HK-2 (cell line): ENCODE results near the gene ASH1L.
"Not testable (repeated sequence)": the region's sequence is repeated elsewhere in the genome, so short reads cannot be mapped to it uniquely, and the experiment has no call there.

ENCODE experiments used
- DNase-seq: peaks from one replicate; pipeline ENCODE4 v3.0.0-alpha.2; 2018; ENCODE audit not compliant: unreplicated experiment

ASH1L gene

DNA sequence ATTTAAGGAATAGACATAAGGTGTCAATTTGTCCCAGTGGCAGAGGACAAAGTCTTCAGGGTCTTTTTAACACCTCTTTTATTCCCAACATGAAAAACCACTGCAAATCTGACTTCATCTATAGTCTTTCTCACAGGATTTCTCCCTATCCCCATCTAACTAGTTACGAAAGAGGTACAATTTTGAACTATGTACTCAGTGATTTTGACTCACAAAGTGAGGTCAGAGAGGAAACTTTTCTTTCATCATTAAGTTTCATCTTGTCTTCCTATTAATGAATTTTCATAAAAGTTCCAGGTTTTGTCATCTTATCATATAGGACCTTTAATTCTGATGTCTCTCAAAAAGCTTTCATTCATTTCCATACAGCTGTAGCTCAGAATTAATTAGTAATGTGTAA is 63.3 kb downstream of the ASH1L start:
- DNase-seq, result no peak

DNA sequence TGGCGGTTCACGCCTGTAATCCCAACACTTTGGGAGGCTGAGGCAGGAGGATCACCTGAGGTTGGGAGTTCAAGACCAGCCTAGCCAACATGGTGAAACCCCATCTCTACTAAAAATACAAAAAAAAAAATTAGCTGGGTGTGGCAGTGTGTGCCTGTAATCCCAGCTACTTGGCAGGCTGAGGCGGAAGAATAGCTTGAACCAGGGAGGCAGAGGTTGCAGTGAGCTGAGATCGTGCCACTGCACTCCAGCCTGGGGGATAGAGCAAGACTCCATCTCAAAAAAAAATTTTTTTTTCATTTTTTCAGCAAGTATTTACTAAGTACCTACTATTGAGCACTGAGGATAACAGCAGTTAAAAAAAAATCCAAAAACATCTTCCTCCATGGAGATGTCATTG is 69.0 kb downstream of the ASH1L start:
- DNase-seq, result not testable (repeated sequence)

DNA sequence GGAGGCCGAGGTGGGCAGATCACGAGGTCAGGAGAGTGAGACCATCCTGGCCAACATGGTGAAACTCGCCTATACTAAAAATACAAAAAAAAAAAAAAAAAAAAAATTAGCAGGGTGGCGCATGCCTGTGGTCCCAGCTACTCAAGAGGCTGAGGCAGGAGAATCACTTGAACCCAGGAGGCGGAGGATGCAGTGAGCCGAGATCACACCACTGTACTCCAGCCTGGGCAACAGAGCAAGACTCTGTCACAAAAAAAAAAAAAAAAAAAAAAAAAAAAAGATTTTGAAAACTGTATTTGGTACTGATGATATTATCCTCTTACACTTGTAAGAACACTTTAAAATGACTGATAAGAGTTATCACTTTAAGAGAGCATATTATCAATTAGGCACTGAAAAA is 74.2 kb downstream of the ASH1L start:
- DNase-seq, result not testable (repeated sequence)

DNA sequence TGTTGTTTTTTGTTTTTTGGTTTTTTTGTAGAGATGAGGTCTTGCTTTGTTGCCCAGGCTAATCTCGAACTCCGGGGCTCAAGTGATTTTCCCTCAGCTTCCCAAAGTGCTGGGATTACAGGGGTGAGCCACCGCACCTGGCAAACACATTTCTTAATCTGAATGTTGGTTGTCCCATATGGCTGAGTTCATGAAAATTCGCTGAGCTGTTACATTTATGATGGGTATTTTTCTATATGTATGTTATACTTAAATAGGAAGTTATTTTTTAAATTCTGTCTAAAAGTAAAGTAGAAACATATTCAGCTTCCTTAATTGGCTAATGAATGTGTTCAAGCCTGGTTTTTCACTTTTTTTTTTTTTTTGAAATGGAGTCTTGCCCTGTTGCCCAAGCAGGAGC is 75.1 kb downstream of the ASH1L start:
- no peak for DNase-seq

DNA sequence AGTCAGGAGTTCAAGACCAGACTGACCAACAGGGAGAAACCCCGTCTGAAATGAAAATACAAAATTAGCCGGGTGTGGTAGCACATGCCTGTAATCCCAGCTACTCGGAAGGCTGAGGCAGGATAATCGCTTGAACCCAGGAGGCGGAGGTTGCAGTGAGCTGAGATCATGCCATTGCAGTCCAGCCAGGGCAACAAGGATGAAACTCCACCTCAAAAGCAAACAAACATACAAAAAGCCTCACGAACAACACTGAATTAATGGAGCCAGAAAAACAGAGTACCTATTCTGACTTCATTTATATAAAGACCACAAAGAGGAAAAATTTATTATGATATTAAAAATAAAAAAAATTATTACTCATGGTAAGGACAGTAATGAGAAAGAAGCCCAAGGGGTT is 75.7 kb downstream of the ASH1L start:
- not testable (repeated sequence) for DNase-seq

DNA sequence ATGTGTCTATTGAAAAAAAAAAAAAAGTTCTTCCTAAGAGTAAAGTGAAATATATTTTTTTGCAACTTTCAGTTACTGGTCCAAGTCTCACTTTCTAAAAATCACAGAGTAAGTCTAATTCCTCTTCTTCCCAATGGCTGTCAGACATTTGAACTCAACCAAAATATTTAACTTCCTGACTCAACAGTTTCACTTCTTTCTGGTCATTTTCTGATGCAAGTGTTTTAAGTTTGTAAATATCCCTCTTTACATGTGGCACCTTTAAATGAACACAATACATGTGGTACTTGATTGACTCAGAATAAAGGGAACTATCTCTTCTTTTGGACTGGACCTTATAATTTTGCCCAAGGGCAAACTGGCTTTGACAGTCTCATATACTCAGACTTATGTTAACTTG is 76.7 kb downstream of the ASH1L start:
- no peak for DNase-seq

DNA sequence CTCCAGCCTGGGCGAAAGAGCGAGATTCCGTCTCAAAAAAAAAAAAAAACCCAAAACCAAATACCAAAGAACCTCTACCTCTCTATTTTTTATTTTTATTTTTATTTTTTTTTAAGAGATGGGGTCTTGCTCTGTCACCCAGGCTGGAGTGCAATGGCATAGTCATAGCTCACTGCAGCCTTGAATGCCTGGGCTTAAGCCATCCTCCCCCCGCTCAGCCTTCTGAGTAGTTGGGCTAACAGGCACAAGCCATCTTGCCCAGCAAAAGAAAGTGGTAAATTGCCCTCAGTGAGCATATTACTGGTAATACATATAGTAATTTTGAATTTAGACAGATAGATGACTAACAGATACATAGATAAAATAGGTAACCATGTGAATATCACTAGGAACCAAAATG is 77.4 kb downstream of the ASH1L start:
- no peak for DNase-seq

DNA sequence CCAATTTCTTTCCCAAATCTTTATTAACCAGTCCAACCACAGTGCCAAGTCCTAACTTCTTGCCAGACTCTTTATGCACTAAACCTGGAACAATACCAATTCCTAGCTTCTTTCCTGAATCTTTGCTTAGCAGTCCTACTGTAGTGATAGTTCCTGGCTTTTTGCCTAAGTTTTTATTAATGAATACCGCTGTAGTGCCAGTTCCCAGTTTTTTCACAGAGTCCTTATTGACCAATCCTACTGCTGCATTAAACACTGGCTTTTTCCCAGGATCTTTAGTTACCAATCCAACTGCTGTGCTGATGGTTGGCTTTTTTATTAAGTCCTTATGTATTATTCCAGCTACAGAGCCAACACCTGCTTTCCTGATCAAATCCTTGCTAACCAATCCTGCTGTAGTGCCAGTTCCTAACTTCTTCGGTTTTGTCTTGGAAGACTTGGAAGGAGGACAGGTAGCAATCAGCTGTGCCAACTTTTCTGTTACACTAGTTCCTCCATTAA is 80.8 kb downstream of the ASH1L start:
- no peak for DNase-seq

DNA sequence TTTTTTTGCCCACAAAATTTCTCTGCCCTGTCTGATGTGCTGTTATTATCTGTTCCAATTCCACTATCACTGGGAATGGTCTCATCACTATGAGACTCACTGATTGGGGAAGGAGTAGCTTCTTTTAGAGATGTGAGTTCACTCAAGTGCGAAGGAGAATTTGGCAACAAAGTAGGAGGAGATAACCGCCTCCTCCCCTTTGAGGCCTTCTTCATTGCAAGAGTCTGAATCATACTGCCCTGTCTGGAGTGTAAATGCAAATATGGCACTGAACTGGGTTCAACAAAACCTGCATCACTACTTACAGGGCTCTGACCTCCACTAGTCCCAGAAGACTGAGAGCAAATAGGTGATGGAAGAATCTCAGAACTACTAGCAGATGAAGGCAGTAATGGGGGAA is 83.4 kb downstream of the ASH1L start:
- peak; percentile 20 for DNase-seq

DNA sequence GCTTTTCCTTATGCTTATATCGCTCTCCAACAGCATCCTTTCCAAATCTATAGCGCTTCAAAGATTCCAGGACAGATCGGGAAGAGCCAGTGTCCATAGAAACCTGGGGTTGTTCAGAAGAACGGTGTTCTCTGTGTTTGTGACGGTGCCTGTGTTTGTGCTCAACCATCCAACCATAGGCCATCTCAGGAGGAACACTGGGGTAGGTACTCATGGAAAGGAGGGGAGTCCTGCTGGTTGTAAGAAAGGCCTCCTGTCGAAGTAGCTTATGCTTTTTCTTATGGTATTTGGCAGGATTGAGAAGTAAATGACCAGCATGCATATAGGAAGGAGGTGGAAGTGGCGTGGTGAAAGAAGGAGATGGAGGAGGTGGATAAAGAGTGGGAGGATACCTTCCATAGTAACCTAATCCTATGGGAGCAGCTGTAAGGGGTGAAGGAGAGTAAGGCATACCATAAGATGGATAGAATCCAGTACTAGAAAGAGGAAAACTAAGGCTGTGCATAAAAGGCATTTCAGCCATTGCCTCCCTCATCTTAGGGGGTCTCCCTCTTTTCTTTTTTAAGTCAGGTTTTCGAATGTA is 84.2 kb downstream of the ASH1L start:
- DNase-seq, result no peak

DNA sequence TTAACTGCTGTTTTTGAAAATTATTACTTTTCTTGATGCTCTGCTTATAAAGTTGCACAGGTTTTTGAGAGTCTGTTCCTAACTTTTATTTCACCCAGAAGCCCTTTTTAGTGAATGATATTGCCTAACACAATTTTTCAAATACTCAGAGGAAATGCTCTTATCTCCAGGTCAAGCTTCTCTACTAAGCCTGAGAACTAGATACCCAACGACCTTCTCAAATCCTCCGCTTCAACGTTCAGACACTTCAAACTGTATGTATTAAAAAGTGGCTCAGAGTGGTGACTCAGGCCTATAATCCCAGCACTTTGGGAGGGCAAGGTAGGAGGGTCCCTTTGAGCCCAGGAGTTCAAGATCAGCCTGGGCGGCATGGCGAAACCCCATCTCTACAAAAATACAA is 88.5 kb downstream of the ASH1L start:
- no peak for DNase-seq

DNA sequence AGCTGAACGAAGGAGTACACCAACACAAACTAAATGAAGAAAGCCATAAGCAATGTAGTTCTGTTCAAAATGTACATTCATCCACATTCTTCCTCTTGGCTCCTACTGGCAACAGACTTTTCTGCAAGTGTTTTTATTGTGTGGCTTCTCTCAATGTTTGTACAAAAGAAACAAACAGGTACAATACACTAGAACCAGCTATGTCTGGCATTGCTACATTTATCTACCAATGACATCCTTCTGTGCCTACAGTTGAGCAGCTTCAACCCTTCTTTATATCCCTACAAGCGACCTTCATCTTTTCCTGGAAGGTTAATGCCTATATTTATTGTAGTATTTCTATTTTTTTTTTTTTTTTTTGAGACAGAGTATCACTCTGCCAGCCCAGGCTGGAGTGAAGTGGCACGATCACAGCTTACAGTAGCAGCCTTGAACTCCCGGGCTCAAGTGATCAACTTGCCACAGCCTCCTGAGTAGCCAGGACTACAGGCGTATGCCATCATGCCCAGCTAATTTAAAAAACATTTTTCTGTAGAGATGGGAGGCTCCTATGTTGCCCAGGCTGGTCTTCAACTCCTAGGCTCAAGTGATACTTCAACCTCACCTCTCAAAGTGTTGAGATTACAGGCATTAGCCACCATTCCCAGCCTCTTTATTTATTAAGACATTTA is 89.3 kb downstream of the ASH1L start:
- no peak for DNase-seq

DNA sequence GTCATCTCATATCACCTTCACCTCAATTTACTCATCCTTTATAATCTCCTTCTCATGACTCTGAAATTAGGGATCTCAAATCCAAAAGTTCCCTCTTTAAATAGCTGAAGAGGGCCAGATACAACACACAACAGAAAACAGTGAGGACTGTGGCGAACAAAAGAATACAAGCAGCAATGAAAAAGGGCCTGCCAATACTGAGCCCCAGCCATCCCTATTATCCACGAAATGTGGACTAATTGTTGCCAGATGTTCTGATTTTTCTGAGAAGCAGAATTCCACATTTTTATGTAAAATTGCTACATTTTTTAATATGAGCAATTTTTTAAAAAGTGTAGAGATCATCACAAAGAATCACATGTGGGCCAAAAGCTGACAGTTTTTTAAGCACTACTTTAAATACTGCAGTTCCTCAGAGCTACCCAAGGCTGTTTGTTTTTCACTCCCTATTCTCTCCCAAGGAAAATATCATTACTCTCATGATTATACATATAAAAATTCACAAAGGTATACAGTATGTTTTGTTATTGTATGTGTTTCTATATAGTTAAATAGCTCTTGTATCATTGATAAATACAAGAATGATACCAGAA is 90.0 kb downstream of the ASH1L start:
- no peak for DNase-seq

DNA sequence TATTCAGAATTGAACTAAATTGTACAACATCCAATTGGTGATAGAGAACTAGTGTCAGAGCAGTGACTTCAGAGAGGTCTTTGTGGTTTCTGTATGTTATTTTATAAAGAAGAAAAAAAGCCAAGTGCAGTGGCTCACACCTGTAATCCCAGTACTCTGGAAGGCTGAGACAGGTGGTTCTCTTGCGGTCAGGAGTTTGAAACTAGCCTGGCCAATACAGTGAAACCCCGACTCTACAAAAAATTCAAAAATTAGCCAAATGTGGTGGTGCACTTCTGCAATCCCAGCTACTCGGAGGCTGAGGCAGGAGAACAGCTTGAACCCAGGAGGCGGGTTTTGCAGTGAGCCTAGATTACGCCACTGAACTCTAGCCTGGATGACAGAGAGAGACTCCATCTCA is 90.7 kb downstream of the ASH1L start:
- no peak for DNase-seq

DNA sequence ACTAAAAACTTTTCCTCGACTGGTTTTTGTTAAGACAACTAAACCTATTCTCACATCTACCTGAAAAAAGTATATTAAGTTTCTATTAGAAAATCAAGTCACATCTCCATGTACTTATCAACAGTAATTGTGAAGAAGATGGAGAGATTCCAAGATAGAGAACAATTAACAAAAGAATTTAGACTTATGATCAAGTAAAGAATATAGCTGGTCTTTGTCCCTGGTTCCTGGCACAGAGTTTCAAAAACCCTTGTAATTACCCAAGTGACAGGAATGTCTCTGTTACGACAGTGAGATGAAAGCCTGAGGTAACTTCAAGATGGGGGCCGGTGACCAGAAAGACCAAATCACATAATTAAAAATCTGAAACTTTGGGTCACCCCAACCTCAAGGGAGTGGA is 91.6 kb downstream of the ASH1L start:
- DNase-seq, result no peak

DNA sequence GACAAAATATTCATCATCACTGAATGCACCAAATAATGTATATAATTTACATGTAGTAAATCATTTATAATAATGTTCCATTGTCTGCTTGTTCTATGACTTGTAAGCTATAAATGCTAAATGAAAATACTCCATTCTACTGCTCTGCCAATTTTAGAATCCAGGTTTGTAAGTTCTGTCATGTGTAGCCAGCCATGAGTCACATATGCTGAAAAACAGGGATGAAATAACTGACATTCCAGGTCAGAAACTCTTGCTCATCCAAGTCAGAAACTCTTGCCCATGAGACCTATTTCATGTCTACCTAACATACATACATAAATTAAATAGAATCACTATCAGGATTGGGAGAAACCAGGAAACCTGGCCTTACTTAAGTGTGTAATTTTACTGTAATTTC is 95.6 kb downstream of the ASH1L start:
- no peak for DNase-seq

DNA sequence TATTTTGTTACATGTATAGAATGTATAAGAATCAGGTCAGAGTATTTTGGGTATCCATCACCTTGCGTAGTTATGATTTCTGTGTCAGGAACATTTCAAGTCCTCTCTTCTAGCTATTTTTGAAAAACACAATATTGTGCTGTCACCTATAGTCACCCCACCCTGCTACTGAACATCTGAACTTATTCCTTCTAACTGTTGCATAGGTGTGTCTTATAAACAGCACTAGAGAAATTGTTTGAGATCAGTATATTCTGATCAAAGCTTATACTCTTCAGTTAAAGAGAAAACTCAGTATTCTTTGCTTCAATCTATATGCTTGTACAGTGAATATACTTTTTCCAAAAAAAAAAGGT is 96.0 kb downstream of the ASH1L start:
- no peak for DNase-seq

DNA sequence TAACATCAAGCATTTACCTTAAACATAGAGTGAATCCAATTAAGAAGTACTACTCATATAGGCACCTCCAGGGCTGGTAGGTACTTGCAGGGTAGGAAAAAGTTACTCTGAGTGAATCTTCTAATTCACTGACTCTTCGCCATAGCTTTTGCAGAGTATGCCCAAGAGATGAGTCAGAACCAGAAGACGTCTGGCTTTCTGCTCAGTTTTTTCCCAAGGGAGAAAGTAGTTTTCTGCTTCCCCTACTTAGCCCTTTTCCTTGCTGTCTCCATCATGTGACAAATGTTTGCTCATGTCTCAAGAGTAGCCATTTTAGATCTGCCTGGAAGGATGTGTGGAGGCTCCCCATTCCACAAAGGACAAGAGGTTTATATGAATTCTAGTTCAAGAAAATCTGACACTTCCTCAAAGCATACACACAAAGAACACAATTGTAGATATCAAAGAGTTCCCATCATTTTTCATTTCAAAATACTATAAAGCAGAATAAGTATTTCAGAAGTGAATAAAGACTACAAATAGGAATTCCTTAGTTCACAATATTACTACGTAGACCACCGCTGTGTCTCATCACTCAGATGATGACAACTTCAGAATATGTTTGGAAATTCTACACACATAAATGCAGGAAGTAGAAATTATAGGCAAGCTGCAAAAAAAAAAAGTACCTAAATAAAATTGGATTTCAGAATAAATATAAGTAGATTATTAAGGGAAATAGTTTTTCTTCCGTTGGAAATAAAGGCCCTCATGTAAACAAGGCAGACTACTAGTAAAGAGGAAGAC is 98.5 kb downstream of the ASH1L start:
- no peak for DNase-seq

DNA sequence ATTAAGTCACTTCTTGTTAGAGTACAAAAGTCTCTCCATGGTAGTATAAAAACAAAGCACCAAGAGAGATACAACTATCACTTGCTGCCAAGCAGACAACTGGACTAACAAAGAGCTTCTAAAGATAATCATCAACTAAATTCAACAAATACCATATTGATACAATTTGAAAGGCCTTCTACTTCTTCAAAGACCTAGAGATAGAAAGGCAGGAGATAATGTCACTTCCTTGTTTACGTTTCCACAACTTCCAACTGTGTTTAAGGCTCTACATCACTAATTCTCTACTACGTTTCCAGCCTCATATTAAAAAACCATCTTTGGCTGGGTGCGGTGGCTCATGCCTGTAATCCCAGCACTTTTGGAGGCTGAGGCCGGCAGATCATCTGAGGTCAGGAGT is 104.5 kb downstream of the ASH1L start:
- no peak for DNase-seq

DNA sequence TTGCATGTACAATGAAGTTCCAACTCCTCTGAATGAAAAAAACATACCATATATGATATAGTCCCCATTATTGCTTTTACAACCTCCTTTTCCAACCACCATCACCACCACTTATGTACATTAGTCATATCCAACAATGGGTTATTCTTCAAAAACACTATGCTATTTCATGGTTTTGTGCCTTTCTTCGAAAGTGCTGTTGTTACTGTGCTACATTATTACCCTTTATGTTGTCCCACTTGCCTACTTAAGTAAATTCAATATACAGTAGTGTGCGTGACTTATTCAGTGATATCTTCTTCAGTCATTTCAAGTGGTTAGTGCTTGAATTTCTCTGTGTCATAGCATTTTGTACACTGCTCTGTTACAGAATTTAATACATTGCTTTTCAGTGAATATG is 105.3 kb downstream of the ASH1L start:
- no peak for DNase-seq

DNA sequence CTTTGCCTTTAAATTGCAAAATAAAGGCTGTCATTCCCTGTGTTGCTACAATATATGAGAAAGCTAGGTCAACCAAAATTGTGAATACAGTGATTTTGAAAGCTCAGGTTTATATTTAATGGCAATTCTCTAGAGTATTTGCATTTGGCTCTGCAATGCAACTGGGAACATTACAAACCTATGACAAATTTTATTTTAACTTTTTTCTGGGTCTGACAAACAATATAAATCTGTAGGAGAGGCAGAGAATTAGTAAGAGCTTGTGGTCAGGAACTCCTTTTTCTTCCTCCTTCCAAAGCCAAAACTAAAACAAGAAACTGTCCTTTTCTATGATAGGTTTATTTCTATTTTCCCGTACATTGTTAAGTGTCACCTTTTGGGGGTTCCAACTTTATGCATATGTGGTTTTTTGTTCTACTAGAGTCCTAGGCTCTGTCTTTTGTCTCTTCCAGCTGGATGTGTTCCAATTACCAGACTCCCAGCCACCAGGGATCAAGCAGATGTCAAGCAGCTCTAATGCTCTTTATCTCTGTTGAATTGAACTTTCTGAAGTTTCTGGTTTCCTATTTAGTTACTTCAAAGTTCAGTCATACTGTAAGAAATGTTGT is 106.9 kb downstream of the ASH1L start:
- DNase-seq, result no peak

DNA sequence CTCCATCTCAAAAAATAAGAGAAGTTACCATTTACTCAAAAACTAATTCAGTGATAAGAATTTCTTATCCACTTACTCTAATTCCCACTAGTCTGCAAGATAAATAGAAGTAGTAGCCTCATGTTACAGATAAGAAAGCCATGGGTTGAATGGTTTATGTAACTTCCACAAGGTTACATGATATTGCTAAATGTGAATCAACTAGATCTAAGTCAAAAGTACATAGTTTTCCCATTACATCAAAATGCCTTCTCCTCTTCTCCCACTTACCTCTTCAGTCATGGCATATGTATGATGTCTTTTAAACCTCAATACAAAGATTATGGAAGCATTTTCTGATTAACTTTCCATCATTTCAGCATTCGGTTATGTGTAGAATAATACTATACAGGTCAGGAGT is 108.5 kb downstream of the ASH1L start:
- no peak for DNase-seq
